GM19324 (cell line): Measurements from ENCODE around the gene SPAG16.
A peak's percentile ranks its signal among the peaks of the same experiment; 100 is the strongest.
"Not testable (repeated sequence)": the region's sequence is repeated elsewhere in the genome, so short reads cannot be mapped to it uniquely, and the experiment has no call there.

Experiments
- ATAC-seq: cut with Tn5 transposase; IDR thresholded peaks from one replicate; pipeline ENCODE4 v1.9.1; 2021; ENCODE audit warnings: mild to moderate bottlenecking, moderate library complexity; ENCODE audit not compliant: unreplicated experiment, low FRiP score

SPAG16 gene

GRCh38 chr2:213682276-213682675, 398.0 kb downstream of the SPAG16 start:
- no peak for ATAC-seq

GRCh38 chr2:213688133-213688532, 403.9 kb downstream of the SPAG16 start:
- no peak for ATAC-seq

GRCh38 chr2:213688825-213689224, 404.6 kb downstream of the SPAG16 start:
- ATAC-seq, result not testable (repeated sequence)

- no peak for ATAC-seq
Observed at GRCh38 chr2:213689585-213689984, 405.3 kb downstream of the SPAG16 start.

- ATAC-seq, result no peak
Observed at GRCh38 chr2:213691351-213691750, 407.1 kb downstream of the SPAG16 start.

GRCh38 chr2:213696442-213696841, 412.2 kb downstream of the SPAG16 start:
- peak; percentile 65 for ATAC-seq

GRCh38 chr2:213701365-213701764, 417.1 kb downstream of the SPAG16 start:
- not testable (repeated sequence) for ATAC-seq

GRCh38 chr2:213703406-213704098, 419.3 kb downstream of the SPAG16 start:
- no peak for ATAC-seq

GRCh38 chr2:213710164-213710563, 425.9 kb downstream of the SPAG16 start:
- ATAC-seq, result no peak

GRCh38 chr2:213718411-213718810, 434.1 kb downstream of the SPAG16 start:
- not testable (repeated sequence) for ATAC-seq

- ATAC-seq, result no peak
Observed at GRCh38 chr2:213722565-213722964, 438.3 kb downstream of the SPAG16 start.

GRCh38 chr2:213723041-213723560, 438.8 kb downstream of the SPAG16 start:
- ATAC-seq, result no peak

- ATAC-seq, result no peak
Observed at GRCh38 chr2:213723707-213724106, 439.4 kb downstream of the SPAG16 start.

GRCh38 chr2:213726101-213726500, 441.8 kb downstream of the SPAG16 start:
- ATAC-seq, result no peak

GRCh38 chr2:213733893-213734292, 449.6 kb downstream of the SPAG16 start:
- peak; percentile 80 for ATAC-seq

- peak; percentile 85 for ATAC-seq
Observed at GRCh38 chr2:213740453-213740852, 456.2 kb downstream of the SPAG16 start.

GRCh38 chr2:213751446-213751845, 467.2 kb downstream of the SPAG16 start:
- ATAC-seq, result peak; percentile 55

GRCh38 chr2:213752575-213752974, 468.3 kb downstream of the SPAG16 start:
- no peak for ATAC-seq

GRCh38 chr2:213757525-213757924, 473.3 kb downstream of the SPAG16 start:
- no peak for ATAC-seq

GRCh38 chr2:213763354-213763753, 479.1 kb downstream of the SPAG16 start:
- no peak for ATAC-seq

GRCh38 chr2:213763963-213764362, 479.7 kb downstream of the SPAG16 start:
- ATAC-seq, result no peak

- ATAC-seq, result no peak
Observed at GRCh38 chr2:213764849-213765248, 480.6 kb downstream of the SPAG16 start.
